Mammary epithelial cell (primary cell): ENCODE results near the gene ARHGEF5.
"Not testable (repeated sequence)": the region's sequence is repeated elsewhere in the genome, so short reads cannot be mapped to it uniquely, and the experiment has no call there.

Experiments
- CTCF ChIP-seq, 2 donors: IDR thresholded peaks in 1 of 2; conservative IDR thresholded peaks in 1 of 2; 2 replicates each; pipeline ENCODE4 v1.5.1; 2011 to 2012; ENCODE audit warnings: inconsistent platforms in 2 of 2, low read length in 2 of 2, mild to moderate bottlenecking in 2 of 2, control low read depth in 1 of 2, low read depth in 1 of 2; ENCODE audit not compliant: insufficient read depth in 1 of 2; ENCODE audit errors: extremely low read depth in 1 of 2
- EZH2 ChIP-seq: IDR thresholded peaks from 2 replicates; pipeline ENCODE4 v1.6.1; 2012; ENCODE audit warnings: low read length, inconsistent platforms, borderline replicate concordance

- not testable (repeated sequence) for TF ChIP-seq CTCF (conservative IDR thresholded peaks at IDR 0.05 in 1 of 2, IDR thresholded peaks at IDR 0.05 in 1 of 2; ENCODE audit: extremely low read depth in 1 of 2, insufficient read depth in 1 of 2, low read depth in 1 of 2, low read length in 2 of 2); EZH2
These were observed 43.2 kb upstream of the ARHGEF5 start, which contains the start of gene OR2A1 for GRCh38 chr7:144311872-144312469.
